H9 (cell line): ENCODE data around the gene PFKFB2. TPM values are rescaled to one million over a fixed set of nuclear protein-coding genes. Genes with fewer than 3 reads are reported as not detected.

Experiments used
- DNase-seq: peaks from one replicate; pipeline ENCODE4 v3.0.0-alpha.2; 2017
- H2AFZ ChIP-seq: one replicate; pipeline ENCODE4 v1.6.1; 2013; ENCODE audit warnings: mild to moderate bottlenecking, low read length, control low read depth, moderate library complexity
- H2AK5ac ChIP-seq: 2 replicates; pipeline ENCODE4 v1.6.1; 2013; ENCODE audit warnings: low read length, control low read depth, mixed read lengths; ENCODE audit not compliant: insufficient read length
- H2BK120ac ChIP-seq: one replicate; pipeline ENCODE4 v1.6.1; 2013; ENCODE audit warnings: low read depth, mild to moderate bottlenecking, low read length, control low read depth, inconsistent platforms; ENCODE audit not compliant: poor library complexity, severe bottlenecking
- H2BK12ac ChIP-seq: 2 replicates; pipeline ENCODE4 v1.6.1; 2013; ENCODE audit warnings: low read length, control low read depth, mixed read lengths, low read depth; ENCODE audit not compliant: insufficient read length
- H2BK15ac ChIP-seq: 2 replicates; pipeline ENCODE4 v1.6.1; 2013; ENCODE audit warnings: low read depth, low read length, control low read depth
- H2BK20ac ChIP-seq: one replicate; pipeline ENCODE4 v1.6.1; 2013; ENCODE audit warnings: low read depth, mild to moderate bottlenecking, low read length, control low read depth, inconsistent platforms; ENCODE audit not compliant: poor library complexity, severe bottlenecking
- H2BK5ac ChIP-seq: 2 replicates; pipeline ENCODE4 v1.6.1; 2013; ENCODE audit warnings: low read length, control low read depth, mixed read lengths; ENCODE audit not compliant: insufficient read length
- H3K14ac ChIP-seq: 2 replicates; pipeline ENCODE4 v1.6.1; 2013; ENCODE audit warnings: low read length, control low read depth; ENCODE audit not compliant: insufficient read depth
- H3K18ac ChIP-seq: 2 replicates; pipeline ENCODE4 v1.6.1; 2013; ENCODE audit warnings: low read depth, mild to moderate bottlenecking, mixed read lengths, low read length, control low read depth; ENCODE audit not compliant: insufficient read length
- H3K23ac ChIP-seq: 2 replicates; pipeline ENCODE4 v1.6.1; 2013; ENCODE audit warnings: low read length, control low read depth, mixed read lengths, low read depth; ENCODE audit not compliant: insufficient read length
- H3K23me2 ChIP-seq: 2 replicates; pipeline ENCODE4 v1.6.1; 2013; ENCODE audit warnings: low read depth, mild to moderate bottlenecking, mixed read lengths, low read length, control low read depth; ENCODE audit not compliant: insufficient read length, poor library complexity, severe bottlenecking
- H3K27ac ChIP-seq: 2 replicates; pipeline ENCODE4 v1.5.1; 2013; ENCODE audit warnings: low read length, control low read depth, mixed read lengths, low read depth; ENCODE audit not compliant: insufficient read length
- H3K27me3 ChIP-seq: 2 replicates; pipeline ENCODE4 v1.6.1; 2013; ENCODE audit warnings: low read length, control low read depth, inconsistent platforms; ENCODE audit not compliant: insufficient read depth
- H3K4ac ChIP-seq: 2 replicates; pipeline ENCODE4 v1.6.1; 2013; ENCODE audit warnings: low read depth, mild to moderate bottlenecking, control low read depth, inconsistent platforms, low read length, moderate library complexity
- H3K4me1 ChIP-seq: 2 replicates; pipeline ENCODE4 v1.6.1; 2013; ENCODE audit warnings: low read length, control low read depth, inconsistent platforms; ENCODE audit not compliant: insufficient read depth
- H3K4me2 ChIP-seq: 2 replicates; pipeline ENCODE4 v1.6.1; 2013; ENCODE audit warnings: low read length, control low read depth, mixed read lengths; ENCODE audit not compliant: insufficient read length, insufficient read depth
- H3K56ac ChIP-seq: 2 replicates; pipeline ENCODE4 v1.6.1; 2013; ENCODE audit warnings: low read depth, mild to moderate bottlenecking, mixed read lengths, low read length, control low read depth; ENCODE audit not compliant: insufficient read length
- H3K79me1 ChIP-seq: 2 replicates; pipeline ENCODE4 v1.6.1; 2013; ENCODE audit warnings: low read depth, mild to moderate bottlenecking, moderate library complexity, low read length, control low read depth, inconsistent platforms; ENCODE audit not compliant: insufficient read depth, poor library complexity, severe bottlenecking
- H3K79me2 ChIP-seq: 2 replicates; pipeline ENCODE4 v1.6.1; 2013; ENCODE audit warnings: low read length, control low read depth, inconsistent platforms; ENCODE audit not compliant: insufficient read depth
- H3K9ac ChIP-seq: 2 replicates; pipeline ENCODE4 v1.6.1; 2013; ENCODE audit warnings: low read length, control low read depth, mixed read lengths; ENCODE audit not compliant: insufficient read length; ENCODE audit errors: extremely low read depth
- H3K9me3 ChIP-seq: one replicate; pipeline ENCODE4 v1.6.1; 2013; ENCODE audit warnings: low read depth, low read length, inconsistent platforms; ENCODE audit not compliant: control insufficient read depth
- H3T11ph ChIP-seq: one replicate; pipeline ENCODE4 v1.6.1; 2013; ENCODE audit warnings: mild to moderate bottlenecking, low read length, control low read depth, inconsistent platforms
- H4K20me1 ChIP-seq: one replicate; pipeline ENCODE4 v1.6.1; 2013; ENCODE audit not compliant: control insufficient read depth, insufficient read length, insufficient read depth
- H4K5ac ChIP-seq: 2 replicates; pipeline ENCODE4 v1.6.1; 2013; ENCODE audit warnings: low read depth, mild to moderate bottlenecking, mixed read lengths, low read length, control low read depth; ENCODE audit not compliant: insufficient read length
- H4K8ac ChIP-seq: replicated peaks from 2 replicates; pipeline ENCODE4 v1.6.1; 2013; ENCODE audit warnings: low read length, control low read depth, mixed read lengths, low read depth; ENCODE audit not compliant: insufficient read length
- H4K91ac ChIP-seq: 2 replicates; pipeline ENCODE4 v1.6.1; 2013; ENCODE audit warnings: low read depth, mild to moderate bottlenecking, moderate library complexity, mixed read lengths, low read length, control low read depth; ENCODE audit not compliant: insufficient read length
- H3K27ac Mint-ChIP-seq, 3 experiments: 2 replicates in 2 of 3; 3 replicates in 1 of 3; pipeline ENCODE4 v1.8.0; 2020 to 2021; ENCODE audit warnings: mixed read lengths in 3 of 3, mild to moderate bottlenecking in 1 of 3, moderate library complexity in 1 of 3
- H3K27me3 Mint-ChIP-seq: 2 replicates; pipeline ENCODE4 v1.8.0; 2021; ENCODE audit warnings: low read depth, mild to moderate bottlenecking, moderate library complexity, mixed read lengths
- H3K36me3 Mint-ChIP-seq, 3 experiments: 2 replicates in 2 of 3; 3 replicates in 1 of 3; pipeline ENCODE4 v1.8.0; 2020 to 2021; ENCODE audit warnings: low read depth in 3 of 3, mixed read lengths in 3 of 3; ENCODE audit not compliant: insufficient read depth in 1 of 3
- H3K4me1 Mint-ChIP-seq, 2 experiments: 2 replicates each; pipeline ENCODE4 v1.8.0; 2020; ENCODE audit warnings: mixed read lengths in 2 of 2
- H3K4me3 Mint-ChIP-seq, 2 experiments: 2 replicates in 1 of 2; 3 replicates in 1 of 2; pipeline ENCODE4 v1.8.0; 2020 to 2021; ENCODE audit warnings: mild to moderate bottlenecking in 2 of 2, mixed read lengths in 2 of 2, moderate library complexity in 1 of 2
- H3K9me3 Mint-ChIP-seq, 2 experiments: 2 replicates in 1 of 2; 3 replicates in 1 of 2; pipeline ENCODE4 v1.8.0; 2020; ENCODE audit warnings: mild to moderate bottlenecking in 2 of 2, mixed read lengths in 2 of 2, moderate library complexity in 1 of 2
- WGBS: extraction: QIAGEN DNeasy Blood & Tissue Kit; methylation state at CpG from one replicate; pipeline ENCODE4 v1.1.7; 2013; ENCODE audit warnings: missing lambda C conversion rate, low lambda C conversion rate, mixed read lengths; ENCODE audit not compliant: insufficient read length; ENCODE audit errors: extremely low coverage; 5-methylcytosine and 5-hydroxymethylcytosine counted together
- total RNA-seq: library from RNA; stranded (reverse); gene quantifications from 2 replicates; pipeline ENCODE4 v1.2.1, GENCODE V29; 2021
- TF ChIP-seq, protein P1 (sequence below): fragments of 200-600 bp; sonication (generic); conservative IDR thresholded peaks from 3 replicates; pipeline ENCODE4 v1.8.0; 2021; ENCODE audit warnings: antibody characterized with exemption, mild to moderate bottlenecking

Gene PFKFB2
- total RNA-seq, 1 experiment from 2014 or later, result 14.6 TPM

GRCh38 chr1:207010726-207011125 is 42.3 kb upstream of the PFKFB2 start:
- H3K4me2 ChIP-seq, result no peak overlapping the region

More at GRCh38 chr1:207010726-207011125, 42.3 kb upstream of the PFKFB2 start:
- H3K4me1 Mint-ChIP-seq, result peaks cover 3 to 9% of the 10 kb centered on the region in 2 experiments
- H2AFZ ChIP-seq, result no peak overlapping the region
- H3K9me3 ChIP-seq, result no peaks in the 10 kb centered on the region
- peaks cover 23% of the 10 kb centered on the region for H3K27me3 Mint-ChIP-seq
- H4K20me1 ChIP-seq, result no peaks in the 10 kb centered on the region
- H3K23ac ChIP-seq, result no peak overlapping the region
- no peaks in the 10 kb centered on the region for H3K9me3 Mint-ChIP-seq
- no peak overlapping the region for H2AK5ac ChIP-seq
- H4K8ac ChIP-seq, result no peak overlapping the region
- H3K36me3 Mint-ChIP-seq, result no peaks in the 10 kb centered on the region
- H3K4me1 ChIP-seq, result no peaks in the 10 kb centered on the region
- no peak overlapping the region for H4K91ac ChIP-seq
- no peak for DNase-seq
- H2BK5ac ChIP-seq, result no peak overlapping the region
- H3K18ac ChIP-seq, result no peak overlapping the region
- H3K14ac ChIP-seq, result no peak overlapping the region
- H3K56ac ChIP-seq, result no peak overlapping the region
- H3K27ac Mint-ChIP-seq, result no peak overlapping the region
- H3K4ac ChIP-seq, result no peak overlapping the region
- no peaks in the 10 kb centered on the region for H3K79me1 ChIP-seq
- no peaks in the 10 kb centered on the region for H3K79me2 ChIP-seq
- no peak overlapping the region for H3K4me3 Mint-ChIP-seq
- H4K5ac ChIP-seq, result no peak overlapping the region
- H3K27ac ChIP-seq, result no peak overlapping the region
- TF ChIP-seq, protein P1, sequence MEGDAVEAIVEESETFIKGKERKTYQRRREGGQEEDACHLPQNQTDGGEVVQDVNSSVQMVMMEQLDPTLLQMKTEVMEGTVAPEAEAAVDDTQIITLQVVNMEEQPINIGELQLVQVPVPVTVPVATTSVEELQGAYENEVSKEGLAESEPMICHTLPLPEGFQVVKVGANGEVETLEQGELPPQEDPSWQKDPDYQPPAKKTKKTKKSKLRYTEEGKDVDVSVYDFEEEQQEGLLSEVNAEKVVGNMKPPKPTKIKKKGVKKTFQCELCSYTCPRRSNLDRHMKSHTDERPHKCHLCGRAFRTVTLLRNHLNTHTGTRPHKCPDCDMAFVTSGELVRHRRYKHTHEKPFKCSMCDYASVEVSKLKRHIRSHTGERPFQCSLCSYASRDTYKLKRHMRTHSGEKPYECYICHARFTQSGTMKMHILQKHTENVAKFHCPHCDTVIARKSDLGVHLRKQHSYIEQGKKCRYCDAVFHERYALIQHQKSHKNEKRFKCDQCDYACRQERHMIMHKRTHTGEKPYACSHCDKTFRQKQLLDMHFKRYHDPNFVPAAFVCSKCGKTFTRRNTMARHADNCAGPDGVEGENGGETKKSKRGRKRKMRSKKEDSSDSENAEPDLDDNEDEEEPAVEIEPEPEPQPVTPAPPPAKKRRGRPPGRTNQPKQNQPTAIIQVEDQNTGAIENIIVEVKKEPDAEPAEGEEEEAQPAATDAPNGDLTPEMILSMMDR, result no peak
- no peak overlapping the region for H2BK12ac ChIP-seq
- no CpG with 5 or more reads among the region's 2 CpGs for WGBS
- H3K9ac ChIP-seq, result no peak overlapping the region
- H2BK20ac ChIP-seq, result no peak overlapping the region
- no peak overlapping the region for H3T11ph ChIP-seq
- H2BK15ac ChIP-seq, result no peak overlapping the region
- H2BK120ac ChIP-seq, result no peak overlapping the region
- H3K27me3 ChIP-seq, result no peaks in the 10 kb centered on the region
- no peaks in the 10 kb centered on the region for H3K23me2 ChIP-seq
